GM21619 (cell line): ENCODE measurements around the gene NDC80.
"Not testable (repeated sequence)": the region's sequence is repeated elsewhere in the genome, so short reads cannot be mapped to it uniquely, and the experiment has no call there.

Experiments used
- ATAC-seq: cut with Tn5 transposase; IDR thresholded peaks from one replicate; pipeline ENCODE4 v1.9.1; 2021; ENCODE audit not compliant: unreplicated experiment

Gene NDC80

GRCh38 chr18:2571200-2572170, at the start of gene NDC80, which contains the start of gene METTL4:
Gene NDC80, plus strand, starts transcription at chr18:2571557. Its CDS starts 1,429 bp downstream, at chr18:2572986.
Gene METTL4, minus strand, starts transcription at chr18:2571505. Its CDS starts 4,289 bp downstream, at chr18:2567216.
- ATAC-seq: peak; percentile 81

GRCh38 chr18:2522112-2522511, 49.2 kb upstream of the NDC80 start:
- ATAC-seq: no peak

GRCh38 chr18:2524794-2525198, 46.6 kb upstream of the NDC80 start:
- ATAC-seq: not testable (repeated sequence)

GRCh38 chr18:2526329-2526728, 45.0 kb upstream of the NDC80 start:
- no peak for ATAC-seq

GRCh38 chr18:2529154-2529553, 42.2 kb upstream of the NDC80 start:
- no peak for ATAC-seq

- no peak for ATAC-seq
Measured at GRCh38 chr18:2531751-2532150, 39.6 kb upstream of the NDC80 start.

GRCh38 chr18:2532797-2533196, 38.6 kb upstream of the NDC80 start:
- no peak for ATAC-seq

- ATAC-seq: no peak
Measured at GRCh38 chr18:2534906-2535305, 36.5 kb upstream of the NDC80 start.

GRCh38 chr18:2535419-2535910, 35.9 kb upstream of the NDC80 start:
- no peak for ATAC-seq

GRCh38 chr18:2536063-2536462, 35.3 kb upstream of the NDC80 start:
- no peak for ATAC-seq

- no peak for ATAC-seq
Measured at GRCh38 chr18:2536493-2536892, 34.9 kb upstream of the NDC80 start.

- ATAC-seq: no peak
Measured at GRCh38 chr18:2537296-2537695, 34.1 kb upstream of the NDC80 start.

- no peak for ATAC-seq
Measured at GRCh38 chr18:2538236-2538635, 33.1 kb upstream of the NDC80 start.

- ATAC-seq: no peak
Measured at GRCh38 chr18:2538844-2539243, 32.5 kb upstream of the NDC80 start.

- no peak for ATAC-seq
Measured at GRCh38 chr18:2540575-2540974, 30.8 kb upstream of the NDC80 start.

- ATAC-seq: peak; percentile 69
Measured at GRCh38 chr18:2541925-2542563, 29.3 kb upstream of the NDC80 start.

- ATAC-seq: no peak
Measured at GRCh38 chr18:2545155-2545554, 26.2 kb upstream of the NDC80 start.

GRCh38 chr18:2547477-2548087, 23.8 kb upstream of the NDC80 start:
- ATAC-seq: peak; percentile 76

- ATAC-seq: no peak
Measured at GRCh38 chr18:2549462-2549861, 21.9 kb upstream of the NDC80 start.

- no peak for ATAC-seq
Measured at GRCh38 chr18:2551425-2551824, 19.9 kb upstream of the NDC80 start.

GRCh38 chr18:2554696-2555095, 16.7 kb upstream of the NDC80 start:
- no peak for ATAC-seq
